HG02840 (cell line): ENCODE results near the gene BCAS3.
"Not testable (repeated sequence)": the region's sequence is repeated elsewhere in the genome, so short reads cannot be mapped to it uniquely, and the experiment has no call there.

Experiments
- ATAC-seq: cut with Tn5 transposase; IDR thresholded peaks from one replicate; pipeline ENCODE4 v1.9.1; 2021; ENCODE audit warnings: mild to moderate bottlenecking, moderate library complexity, moderate number of reproducible peaks; ENCODE audit not compliant: unreplicated experiment, low FRiP score

Gene BCAS3

GRCh38 chr17:60671482-60671881, 6.2 kb upstream of the BCAS3 start:
- no peak for ATAC-seq

GRCh38 chr17:60674637-60675036, 3.0 kb upstream of the BCAS3 start:
- not testable (repeated sequence) for ATAC-seq

DNA sequence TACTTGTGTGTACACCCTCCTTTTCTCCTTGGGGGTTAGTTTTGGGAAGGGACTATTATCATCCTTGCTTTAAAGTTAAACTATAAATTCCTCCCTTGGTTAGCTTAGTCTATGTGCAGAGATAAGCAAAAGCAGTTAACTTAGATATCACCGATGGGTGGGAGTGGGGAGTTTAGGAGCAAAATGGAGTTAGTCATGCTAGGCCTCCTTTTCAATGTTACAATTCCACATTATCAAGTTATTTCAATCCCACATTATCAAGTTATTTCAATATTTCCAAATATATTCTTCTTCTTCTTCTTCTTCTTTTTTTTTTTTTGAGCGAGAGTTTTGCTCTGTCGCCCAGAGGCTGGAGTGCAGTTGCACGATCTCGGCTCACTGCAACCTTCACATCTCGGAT, 1.7 kb upstream of the BCAS3 start:
- no peak for ATAC-seq

DNA sequence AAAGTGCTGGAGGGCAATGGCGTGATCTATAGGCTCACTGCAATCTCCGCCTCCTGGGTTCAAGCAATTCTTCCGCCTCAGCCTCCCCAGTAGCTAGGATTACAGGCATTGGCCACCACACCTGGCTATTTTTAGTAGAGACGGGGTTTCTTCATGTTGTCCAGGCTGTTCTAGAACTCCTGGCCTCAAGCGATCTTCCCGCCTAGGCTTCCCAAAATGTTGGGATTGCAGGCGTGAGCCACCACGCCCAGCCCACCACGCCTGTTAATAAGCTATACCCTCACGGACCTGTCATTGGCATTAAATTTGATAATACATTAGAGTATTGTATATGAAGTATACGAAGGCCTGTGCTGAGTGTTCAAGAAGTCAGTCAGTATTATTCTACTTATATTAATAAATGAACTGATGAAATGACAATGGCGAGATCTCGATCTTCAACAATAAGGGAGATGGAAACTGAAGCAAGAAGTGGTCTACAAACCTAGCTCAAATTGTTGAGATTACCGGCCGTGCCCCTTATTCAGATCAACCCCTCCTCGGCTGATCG, 818 bp upstream of the BCAS3 start:
- ATAC-seq: no peak

DNA sequence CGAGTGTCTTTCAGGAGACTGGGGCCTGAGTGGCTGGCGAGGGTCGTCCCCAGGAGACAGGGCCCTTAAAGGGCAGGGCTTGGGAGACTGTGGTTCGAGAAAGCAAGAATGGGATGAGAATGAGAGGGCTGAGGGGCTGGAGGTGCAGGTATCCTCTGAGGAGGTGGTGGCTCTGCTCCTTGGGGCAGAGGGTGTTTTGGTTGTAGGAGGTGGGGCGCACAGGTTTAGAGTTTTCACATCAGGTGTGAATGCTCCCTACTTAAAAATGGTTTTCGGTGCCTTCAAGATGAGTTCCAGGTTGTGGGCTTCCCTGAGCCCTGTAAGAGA, 430 bp downstream of the BCAS3 start:
- no peak for ATAC-seq

- ATAC-seq: no peak
Measured at GRCh38 chr17:60679287-60679686, 1.6 kb downstream of the BCAS3 start.

DNA sequence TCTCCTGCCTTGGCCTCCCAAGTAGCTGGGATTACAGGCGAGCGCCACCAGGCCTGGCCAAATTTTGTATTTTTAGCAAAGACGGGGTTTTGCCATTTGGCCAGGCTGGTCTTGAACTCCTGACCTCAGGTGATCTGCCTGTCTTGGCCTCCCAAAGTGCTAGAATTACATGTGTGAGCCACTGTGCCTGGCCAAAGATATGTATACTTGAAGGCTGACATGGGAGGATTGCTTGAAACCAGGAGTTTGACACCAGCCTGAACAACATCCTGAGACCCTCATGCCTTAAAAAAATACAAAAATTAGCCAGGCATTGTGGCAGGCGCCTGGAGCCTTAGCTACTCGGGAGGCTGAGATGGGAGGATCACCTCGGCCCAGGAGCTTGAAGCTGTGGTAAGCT, 3.1 kb downstream of the BCAS3 start:
- no peak for ATAC-seq

DNA sequence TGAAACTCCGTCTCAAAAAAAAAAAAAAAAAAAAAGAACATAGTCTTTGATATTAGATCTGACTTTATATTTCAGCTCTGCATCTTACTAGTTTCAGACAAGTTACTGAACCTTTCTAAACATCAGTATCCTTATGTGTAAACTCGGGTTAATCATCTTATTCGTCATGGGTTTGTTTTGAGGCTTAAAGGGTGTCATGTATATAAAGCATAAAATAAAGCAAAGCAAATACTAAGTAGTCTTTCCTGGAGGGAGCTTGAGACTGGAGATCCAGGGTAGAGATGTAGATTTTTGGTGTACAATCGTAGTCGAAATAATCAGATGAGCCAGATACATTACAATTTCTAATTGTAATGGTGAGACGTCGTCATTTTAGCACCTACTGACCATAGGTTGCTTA, 7.8 kb downstream of the BCAS3 start:
- ATAC-seq: no peak

DNA sequence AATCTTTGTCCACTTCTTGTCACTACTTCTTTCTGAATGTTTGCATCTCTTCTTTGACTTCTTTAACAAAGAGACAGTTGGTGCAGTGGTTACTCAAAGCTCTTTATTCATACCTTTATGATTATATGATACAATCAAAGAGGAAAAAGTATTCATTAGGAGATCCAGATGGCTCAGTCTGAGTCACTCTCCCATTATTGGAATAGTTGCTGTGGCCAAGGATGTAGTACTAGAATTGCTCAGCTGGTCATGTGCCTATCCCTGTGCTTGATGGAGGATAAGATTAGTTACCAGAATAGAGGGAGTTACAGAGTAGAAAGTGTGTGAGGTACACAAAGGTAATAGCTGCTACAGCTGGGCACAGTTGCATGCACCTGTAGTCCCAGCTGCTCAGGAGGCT, 18.3 kb downstream of the BCAS3 start:
- ATAC-seq: no peak

DNA sequence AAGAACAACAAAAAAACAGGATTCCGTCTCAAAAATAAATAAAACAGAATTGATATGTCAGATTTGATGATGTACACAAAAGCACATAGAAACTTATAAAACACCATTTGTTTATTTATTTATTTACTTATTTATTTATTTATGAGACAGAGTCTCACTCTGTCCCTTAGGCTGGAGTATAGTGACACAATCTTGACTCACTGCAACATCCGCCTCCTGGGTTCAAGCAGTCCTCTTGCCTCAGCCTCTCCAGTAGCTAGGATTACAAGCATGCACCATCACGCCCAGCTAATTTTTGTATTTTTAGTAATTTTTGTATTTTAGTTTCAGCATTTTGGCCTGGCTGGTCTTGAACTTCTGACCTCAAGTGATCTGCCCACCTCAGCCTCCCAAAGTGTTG, 21.4 kb downstream of the BCAS3 start:
- ATAC-seq: no peak

GRCh38 chr17:60704170-60704569, 26.5 kb downstream of the BCAS3 start:
- ATAC-seq: no peak

GRCh38 chr17:60712675-60713074, 35.0 kb downstream of the BCAS3 start:
- ATAC-seq: no peak

DNA sequence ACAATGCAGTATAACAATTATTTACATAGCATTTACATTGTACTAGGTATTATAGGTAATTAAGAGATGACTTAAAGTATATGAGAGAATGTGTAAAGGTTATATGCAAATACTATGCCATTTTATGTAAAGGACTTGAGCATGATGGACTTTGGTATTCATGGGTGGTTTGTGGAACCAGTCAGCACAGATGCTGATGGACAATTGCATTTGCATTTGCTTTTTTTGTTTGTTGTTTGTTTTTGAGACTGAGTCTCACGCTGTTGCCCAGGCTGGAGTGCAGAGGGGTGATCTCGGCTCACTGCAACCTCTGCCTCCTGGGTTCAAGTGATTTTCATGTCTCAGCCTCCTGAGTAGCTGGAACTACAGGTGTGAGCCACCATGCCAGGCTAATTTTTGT, 36.0 kb downstream of the BCAS3 start:
- no peak for ATAC-seq

DNA sequence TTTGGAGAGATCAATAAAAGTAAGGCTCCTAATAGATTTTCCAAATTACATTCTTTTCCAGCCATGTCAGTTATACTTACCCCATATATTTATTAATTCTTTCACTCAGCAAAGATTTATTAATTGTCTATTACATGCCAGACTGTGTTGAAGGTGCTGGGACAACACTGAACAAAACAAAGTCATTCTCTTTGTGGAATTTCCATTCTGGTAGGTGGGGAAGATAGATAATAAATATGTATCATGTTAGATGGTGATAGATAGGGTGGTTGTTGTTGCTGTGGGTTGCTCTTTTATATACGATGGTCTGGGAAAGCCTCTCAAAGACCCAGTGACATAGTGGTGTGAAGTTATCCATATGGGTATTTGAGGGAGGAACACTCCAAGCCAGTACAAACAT, 39.1 kb downstream of the BCAS3 start:
- no peak for ATAC-seq

DNA sequence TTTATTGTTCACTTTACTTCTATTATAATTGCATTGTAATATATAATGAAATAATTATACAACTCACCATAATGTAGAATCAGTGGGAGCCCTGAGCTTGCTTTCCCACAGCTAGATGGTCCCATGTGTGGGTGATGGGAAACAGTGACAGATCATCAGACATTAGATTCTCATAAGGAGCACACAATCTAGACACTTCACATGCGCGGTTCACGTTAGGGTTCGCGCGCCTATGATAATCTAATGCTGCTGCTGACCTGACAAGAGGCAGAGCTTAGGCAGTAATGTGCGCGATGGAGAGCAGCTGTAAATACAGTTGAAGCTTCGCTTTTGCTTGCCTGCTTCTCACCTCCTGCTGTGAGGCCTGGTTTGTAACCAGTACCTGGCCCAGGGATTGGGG, 40.2 kb downstream of the BCAS3 start:
- ATAC-seq: no peak

DNA sequence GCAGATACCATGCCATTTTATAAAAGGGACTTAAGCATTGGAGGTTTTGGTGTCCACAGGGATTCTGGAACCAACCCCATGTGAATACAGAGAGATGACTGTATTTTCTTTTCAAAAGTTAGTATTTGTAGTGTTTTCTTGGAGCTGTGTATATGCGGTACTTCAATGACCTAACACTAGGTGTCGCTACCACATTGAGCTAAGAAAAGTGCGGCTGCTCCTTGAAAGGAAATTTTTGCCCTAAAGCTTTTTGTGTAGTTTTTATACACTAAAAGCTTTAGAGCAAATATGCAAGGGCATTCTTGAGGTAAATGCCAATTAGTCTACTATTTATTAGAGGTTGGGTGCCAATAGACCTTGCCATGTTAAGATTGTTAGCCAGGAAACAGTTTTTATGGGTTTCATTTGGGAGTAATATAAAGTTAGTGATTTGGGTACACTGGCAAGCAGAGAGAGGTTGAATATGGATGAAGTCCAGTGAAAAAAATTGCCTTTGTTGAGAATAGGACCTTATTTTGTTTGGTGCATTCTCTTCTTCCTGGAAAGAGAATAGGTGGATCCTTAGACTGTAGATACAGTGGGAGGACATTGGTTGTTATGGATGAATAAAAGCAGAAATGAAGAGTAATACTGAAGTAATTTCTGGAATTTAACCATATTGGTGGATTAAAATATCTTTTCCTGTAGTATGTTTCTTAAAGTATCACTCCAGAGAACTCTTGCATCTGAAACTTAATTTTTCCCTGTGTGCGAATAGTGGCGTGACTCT, 43.3 kb downstream of the BCAS3 start:
- no peak for ATAC-seq

- no peak for ATAC-seq
Measured at GRCh38 chr17:60724647-60725046, 47.0 kb downstream of the BCAS3 start.

DNA sequence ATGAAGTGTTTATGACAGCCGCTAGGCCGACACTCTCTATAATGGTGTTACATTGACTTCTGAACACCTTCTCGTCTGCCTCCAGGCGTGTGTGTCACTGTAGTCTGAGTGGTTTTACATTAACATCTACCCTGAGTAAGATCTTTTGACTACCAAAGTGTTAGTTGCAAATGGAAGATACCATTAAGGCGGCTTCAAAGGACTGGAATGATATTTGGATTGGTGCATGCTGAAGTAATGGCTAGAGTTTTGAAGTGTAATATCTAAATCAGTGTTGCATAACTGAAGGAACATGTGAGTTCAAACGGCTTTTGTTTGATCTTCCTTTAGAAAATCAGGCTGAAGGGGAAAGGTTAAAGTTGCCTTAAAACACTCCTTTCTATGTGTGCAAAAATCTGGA, 52.2 kb downstream of the BCAS3 start:
- ATAC-seq: no peak

- ATAC-seq: no peak
Measured at GRCh38 chr17:60730273-60730672, 52.6 kb downstream of the BCAS3 start.

DNA sequence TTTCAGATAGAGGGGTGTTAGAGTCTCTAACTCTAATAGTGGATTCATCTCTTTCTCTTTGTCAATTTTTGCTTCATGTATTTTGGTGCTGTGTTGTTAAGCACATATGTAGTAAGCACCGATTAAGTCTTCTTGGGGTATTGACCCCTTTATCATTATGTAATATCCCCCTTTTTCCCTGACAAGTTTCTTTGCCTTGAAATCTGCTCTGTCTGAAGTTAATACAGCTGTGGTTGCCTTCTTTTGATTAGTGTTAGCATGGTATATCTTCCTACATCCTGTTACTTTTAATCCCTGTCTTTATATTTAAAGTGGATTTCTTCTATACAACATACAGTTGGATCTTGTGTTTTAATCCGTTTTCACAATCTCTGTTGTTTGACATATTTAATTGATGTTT, 60.6 kb downstream of the BCAS3 start:
- no peak for ATAC-seq

GRCh38 chr17:60740584-60740983, 62.9 kb downstream of the BCAS3 start:
- ATAC-seq: no peak

GRCh38 chr17:60741031-60741430, 63.4 kb downstream of the BCAS3 start:
- no peak for ATAC-seq

- no peak for ATAC-seq
Measured at GRCh38 chr17:60743282-60743681, 65.6 kb downstream of the BCAS3 start.
